Body of pancreas (tissue), 4 donors: ENCODE results near the gene GARIN6.

ENCODE experiments used
- POLR2A ChIP-seq, 3 donors: fragments of 450-650 bp; IDR thresholded peaks; one replicate each; pipeline ENCODE4 v1.6.1; 2016; ENCODE audit warnings: antibody characterized with exemption in 3 of 3, mild to moderate bottlenecking in 2 of 3
- TF ChIP-seq, protein P1 (sequence below), 7 experiments: fragments of 450-650 bp in 4 of 7; fragments of 200-600 bp in 3 of 7; sonication (generic) in 3 of 7; IDR thresholded peaks; one replicate each; pipeline ENCODE4 v1.5.1; 2016 to 2019; ENCODE audit warnings: antibody characterized with exemption in 7 of 7

GRCh38 chr12:99627459-99627858 lies 20.1 kb upstream of the GARIN6 start:
- TF ChIP-seq, protein P1, sequence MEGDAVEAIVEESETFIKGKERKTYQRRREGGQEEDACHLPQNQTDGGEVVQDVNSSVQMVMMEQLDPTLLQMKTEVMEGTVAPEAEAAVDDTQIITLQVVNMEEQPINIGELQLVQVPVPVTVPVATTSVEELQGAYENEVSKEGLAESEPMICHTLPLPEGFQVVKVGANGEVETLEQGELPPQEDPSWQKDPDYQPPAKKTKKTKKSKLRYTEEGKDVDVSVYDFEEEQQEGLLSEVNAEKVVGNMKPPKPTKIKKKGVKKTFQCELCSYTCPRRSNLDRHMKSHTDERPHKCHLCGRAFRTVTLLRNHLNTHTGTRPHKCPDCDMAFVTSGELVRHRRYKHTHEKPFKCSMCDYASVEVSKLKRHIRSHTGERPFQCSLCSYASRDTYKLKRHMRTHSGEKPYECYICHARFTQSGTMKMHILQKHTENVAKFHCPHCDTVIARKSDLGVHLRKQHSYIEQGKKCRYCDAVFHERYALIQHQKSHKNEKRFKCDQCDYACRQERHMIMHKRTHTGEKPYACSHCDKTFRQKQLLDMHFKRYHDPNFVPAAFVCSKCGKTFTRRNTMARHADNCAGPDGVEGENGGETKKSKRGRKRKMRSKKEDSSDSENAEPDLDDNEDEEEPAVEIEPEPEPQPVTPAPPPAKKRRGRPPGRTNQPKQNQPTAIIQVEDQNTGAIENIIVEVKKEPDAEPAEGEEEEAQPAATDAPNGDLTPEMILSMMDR (IDR thresholded peaks at IDR 0.05), result no peak
- no peak for TF ChIP-seq POLR2A (IDR thresholded peaks at IDR 0.05)
